Activated CD4-positive, alpha-beta T cell treated with anti-CD3 and anti-CD28 coated beads, Interleukin-2, amount 50 U/mL, for 4 hours (primary cell): ENCODE results near the gene DHFR2.
"Not testable (repeated sequence)": the region's sequence is repeated elsewhere in the genome, so short reads cannot be mapped to it uniquely, and the experiment has no call there.

Experiments
- DNase-seq, 2 experiments: peaks; one replicate each; pipeline ENCODE4 v3.0.0-alpha.2; 2020

The DHFR2 gene

DNA sequence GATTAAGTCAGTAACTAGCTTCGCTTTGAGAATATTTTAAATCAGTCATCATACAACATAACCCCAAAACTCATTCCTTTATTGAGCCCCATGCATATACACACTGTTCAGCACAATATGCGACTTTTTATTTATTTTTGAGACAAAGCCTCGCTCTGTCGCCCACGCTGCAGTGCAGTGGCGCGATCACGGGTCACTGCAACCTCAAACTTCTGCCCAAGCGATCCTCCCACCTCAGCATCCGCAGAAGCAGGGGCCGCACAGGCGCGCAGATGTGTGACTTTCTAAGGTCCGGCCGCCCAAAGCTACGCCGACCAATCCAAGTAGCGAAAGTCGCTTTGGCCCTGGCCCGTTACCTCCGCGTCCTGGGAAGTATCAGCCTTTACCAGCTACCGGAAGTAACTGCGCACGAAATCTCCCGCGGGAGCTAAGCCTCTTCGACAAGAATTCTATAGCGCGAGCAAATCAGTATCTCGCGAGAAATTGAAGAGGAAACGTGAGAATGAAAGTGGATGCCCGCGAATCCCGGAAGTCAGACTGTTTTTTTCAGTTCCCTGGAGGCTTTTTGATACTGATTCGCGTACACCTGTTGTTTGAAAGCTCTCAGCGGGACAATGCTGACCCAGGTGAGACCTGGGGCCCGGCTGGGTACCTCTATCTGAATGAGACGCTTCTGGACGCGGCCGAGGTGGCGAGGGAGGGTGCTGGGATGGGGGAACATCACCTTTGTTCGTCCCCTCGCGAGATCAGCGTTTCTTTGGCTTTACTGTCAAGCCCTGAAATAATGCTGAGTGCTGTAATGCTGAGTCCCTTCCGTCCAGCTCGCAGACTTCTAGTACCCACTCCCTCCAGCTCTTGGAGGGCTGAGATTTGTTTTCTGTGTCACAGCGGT is at the start of gene DHFR2, which contains the start of gene NSUN3:
DHFR2 (minus strand) TSS at position 404 of the 892 bp plus-strand sequence. CDS start 1,405 bp downstream, outside the sequence.
NSUN3 (plus strand) TSS at position 549 of the 892 bp plus-strand sequence; CDS start at position 615, 66 bp downstream.
- peak; percentile 71 to 75 for DNase-seq

DNA sequence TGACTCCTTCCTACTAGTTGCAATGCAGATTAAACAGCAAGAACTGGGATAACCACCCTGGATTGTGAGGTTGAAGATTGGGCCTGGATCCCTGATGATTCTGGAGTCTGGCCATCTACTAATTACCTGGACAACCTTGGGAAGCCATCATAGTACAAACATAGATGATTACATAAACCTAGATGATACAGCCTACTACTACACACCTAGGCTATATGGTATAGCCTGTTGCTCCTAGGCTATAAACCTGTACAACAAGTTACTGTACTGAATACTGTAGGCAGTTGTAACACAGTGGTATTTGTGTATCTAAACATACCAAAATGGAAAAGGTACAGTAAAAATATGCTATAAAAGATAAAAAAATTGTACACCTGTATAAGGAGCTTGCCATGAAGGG is 48.1 kb upstream of the DHFR2 start:
- DNase-seq, result no peak

- DNase-seq, result not testable (repeated sequence)
Observed at GRCh38 chr3:94110232-94110631, 47.5 kb upstream of the DHFR2 start.

GRCh38 chr3:94106268-94106667 is 43.6 kb upstream of the DHFR2 start:
- DNase-seq, result no peak

GRCh38 chr3:94101860-94102259 is 39.1 kb upstream of the DHFR2 start:
- no peak for DNase-seq

DNA sequence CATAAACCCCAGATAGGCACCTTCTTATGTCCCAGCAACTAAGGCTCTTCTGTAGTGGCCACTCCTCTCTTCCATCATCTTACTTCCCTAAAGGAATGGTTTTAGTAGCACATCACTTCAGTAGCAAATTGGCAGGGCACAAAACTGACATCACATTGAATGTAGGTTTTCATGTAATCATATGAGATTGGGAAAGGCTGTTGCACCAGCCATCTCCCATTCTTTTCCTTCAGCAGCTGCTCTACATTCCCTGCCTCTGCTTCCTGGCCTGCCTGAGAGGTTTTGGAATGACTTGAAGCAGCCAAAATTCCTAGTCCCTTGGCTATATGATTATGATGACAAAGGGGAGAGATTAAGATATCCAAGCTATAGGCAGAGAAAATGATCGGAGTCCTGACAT is 36.6 kb upstream of the DHFR2 start:
- DNase-seq, result no peak

DNA sequence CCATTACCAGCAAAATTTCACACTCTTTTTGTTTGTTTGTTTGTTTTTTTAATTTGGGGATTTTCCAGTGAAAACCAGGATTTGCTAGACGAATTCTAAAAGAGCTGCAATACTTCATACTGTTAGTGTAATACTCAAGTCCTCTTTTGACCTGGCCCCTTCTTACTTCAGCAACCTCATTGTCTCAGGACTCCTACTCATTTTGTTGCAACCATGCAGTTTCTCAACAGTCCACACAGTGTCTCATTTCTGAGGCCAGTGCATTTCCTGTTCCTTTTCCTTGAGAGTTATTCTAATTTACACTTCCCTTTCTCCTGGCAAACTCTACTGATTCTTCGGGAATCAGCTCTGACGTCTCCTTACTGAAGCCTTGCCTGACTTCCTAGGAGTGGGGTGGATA is 35.7 kb upstream of the DHFR2 start:
- no peak for DNase-seq

- DNase-seq, result no peak
Observed at GRCh38 chr3:94095111-94095510, 32.4 kb upstream of the DHFR2 start.

DNA sequence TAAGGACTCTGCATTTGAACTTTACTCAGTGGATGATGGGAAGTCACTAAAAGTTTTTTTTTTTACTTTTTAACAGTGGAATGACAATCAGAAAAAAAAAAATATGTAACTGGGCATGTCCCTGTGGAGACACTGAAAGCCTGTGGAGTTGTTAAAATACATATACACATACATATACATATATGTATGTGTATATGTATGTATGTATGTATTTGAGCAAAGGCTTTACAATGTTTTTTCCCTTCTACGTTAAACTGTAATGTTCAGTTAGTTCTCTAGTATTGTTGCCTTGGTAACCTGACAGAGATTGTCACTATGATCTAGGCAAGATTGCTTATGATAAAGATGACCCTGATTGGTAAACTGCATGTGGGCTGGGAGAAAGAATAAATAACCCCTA is 30.4 kb upstream of the DHFR2 start:
- no peak for DNase-seq

DNA sequence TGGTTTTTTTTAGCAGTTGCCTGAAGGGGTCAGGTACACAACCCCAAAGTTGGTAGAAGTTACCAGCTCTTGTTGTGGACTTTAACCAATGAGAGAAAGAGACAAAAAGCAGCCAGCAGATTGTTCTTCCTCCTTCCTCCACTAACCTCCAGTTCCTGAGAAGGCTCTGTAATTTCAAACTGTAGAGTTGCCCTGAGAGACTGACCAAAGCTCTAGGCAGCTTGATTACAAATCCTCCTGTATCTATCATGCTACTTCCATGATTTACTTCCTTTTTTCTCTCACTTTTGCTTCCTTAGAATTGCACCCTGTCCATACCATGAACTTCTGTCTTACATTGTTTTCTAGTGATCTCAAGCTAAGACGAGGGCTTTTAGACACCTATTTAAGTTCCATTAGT is 29.4 kb upstream of the DHFR2 start:
- no peak for DNase-seq

DNA sequence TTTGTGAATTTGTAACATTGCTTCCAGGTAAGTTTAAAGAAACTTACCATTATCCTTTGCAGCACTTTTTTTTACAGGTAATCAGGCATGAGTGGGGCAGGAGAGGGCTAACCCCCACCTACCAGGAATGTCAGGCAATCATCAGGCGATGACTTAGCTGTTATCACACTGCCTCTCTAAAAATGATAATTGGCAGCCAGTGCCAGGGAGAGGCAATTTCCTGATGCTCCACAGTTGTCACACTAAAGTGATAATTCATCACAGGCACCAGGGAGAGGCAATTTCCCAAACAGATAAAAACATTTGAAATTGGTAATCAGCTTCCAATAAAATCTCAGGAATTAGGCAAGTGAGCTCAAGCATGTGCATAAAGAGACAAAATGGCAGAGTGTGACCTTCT is 26.4 kb upstream of the DHFR2 start:
- no peak for DNase-seq

DNA sequence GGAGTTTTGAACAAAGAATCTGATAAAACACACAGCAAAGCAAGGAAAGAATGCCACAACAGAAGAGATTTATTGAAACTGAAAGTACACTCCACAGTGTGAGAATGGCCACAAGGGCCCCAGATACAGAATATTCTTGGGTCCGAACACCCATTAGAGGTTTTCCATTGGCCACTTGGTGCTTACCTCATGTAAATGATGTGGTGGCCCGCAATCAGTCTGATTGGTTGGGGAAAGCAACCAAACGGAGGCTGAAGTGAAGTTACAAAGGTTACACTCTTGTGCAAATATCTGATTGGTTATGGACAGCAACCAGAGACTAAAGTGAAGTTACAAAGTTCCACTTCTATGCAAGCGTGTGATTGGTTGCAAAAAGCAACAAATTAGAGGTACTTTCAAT is 20.5 kb upstream of the DHFR2 start:
- DNase-seq, result no peak

DNA sequence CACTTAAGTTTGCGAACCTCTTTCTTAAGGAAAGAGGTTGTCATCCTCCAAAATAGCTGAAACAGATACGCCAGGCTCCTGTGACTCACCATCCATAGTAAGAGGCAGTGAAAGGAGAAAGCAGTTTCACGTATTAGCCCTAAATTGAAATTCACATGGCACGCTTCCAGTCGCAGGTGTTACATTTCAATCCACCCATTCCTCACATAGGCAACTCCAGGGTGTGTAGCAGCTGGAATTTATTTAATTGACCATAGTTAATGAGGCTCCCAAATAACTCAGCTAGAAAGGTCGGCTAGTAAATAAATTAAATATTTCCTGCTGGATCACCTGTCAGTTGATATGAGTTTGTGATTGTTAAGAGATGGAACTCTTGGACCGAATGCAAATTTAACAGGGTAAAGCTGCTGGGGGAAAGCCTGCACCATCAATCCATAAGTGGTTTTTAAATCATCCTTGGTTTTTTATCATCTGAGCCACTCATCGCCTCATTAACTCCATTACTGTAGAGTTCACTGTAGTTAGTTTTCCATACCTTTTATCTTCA is 19.7 kb upstream of the DHFR2 start:
- DNase-seq, result no peak

DNA sequence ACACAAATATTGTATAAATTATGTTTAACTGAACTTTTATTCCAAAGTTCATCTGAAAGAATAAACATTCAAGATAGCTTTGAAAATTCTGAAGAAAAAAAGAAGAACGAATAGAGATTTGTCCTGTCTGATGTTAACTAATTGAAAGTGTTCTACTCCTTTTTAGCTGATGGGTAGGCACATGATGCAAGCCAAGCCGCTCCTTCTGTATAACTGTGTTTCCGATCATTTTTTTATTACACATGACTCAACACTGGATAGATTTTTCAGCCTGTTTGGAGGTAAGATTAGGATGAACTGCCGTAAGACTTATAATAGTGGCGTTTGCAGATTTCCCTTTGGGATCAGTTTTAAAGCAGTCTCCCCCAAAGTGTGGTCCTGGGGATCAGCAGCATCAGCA is 19.2 kb upstream of the DHFR2 start:
- no peak for DNase-seq

- not testable (repeated sequence) for DNase-seq
Observed at GRCh38 chr3:94080552-94080951, 17.8 kb upstream of the DHFR2 start.

DNA sequence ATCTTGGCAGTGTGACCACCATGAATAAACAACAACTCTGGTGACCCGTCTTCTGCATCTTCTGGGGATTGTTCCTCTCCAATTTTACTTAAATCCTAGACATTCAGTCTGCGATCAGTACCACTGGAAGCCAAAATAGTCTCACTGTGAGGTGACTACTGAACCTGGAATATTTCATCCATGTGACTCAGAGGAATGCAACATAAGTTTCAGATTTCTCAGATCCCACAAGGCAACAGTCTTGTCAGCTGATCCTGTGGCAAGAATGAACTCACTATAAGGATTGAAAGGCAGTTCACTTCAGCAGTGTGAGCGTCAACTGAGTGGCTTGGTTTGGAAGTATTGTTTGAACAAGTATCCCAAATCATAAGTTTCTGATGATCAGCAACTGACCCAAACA is 13.3 kb upstream of the DHFR2 start:
- DNase-seq, result no peak

DNA sequence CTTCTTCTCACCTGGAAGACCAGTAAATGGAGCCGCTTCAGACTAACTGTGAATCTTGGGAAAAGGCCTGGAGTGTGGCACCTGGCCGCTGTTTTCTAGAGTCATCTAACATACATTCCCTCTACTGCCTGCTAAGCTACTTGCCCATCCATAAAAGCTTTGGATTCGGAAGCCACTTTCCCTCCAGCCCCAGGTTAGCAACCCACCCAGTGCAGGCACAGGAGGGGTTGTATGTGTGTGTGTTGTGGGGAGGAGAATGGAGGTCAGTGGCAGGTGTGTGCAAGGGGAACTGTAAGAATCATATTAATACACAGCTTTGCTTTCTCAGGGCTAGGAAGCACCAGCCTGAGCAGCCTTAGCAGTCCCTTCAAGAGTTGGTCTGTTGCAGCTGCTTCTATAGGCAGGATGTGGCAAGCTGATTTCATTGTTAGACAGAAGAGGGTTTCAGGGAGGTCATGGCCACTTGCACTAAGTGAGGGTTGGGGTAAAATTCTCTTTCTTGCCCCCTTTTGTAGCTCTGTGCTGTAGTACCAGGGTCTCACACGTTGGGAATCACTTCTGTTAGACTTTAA is 9.1 kb upstream of the DHFR2 start:
- no peak for DNase-seq

- DNase-seq, result no peak
Observed at GRCh38 chr3:94070341-94070911, 7.7 kb upstream of the DHFR2 start.

- DNase-seq, result no peak
Observed at GRCh38 chr3:94069194-94069813, 6.6 kb upstream of the DHFR2 start.

DNA sequence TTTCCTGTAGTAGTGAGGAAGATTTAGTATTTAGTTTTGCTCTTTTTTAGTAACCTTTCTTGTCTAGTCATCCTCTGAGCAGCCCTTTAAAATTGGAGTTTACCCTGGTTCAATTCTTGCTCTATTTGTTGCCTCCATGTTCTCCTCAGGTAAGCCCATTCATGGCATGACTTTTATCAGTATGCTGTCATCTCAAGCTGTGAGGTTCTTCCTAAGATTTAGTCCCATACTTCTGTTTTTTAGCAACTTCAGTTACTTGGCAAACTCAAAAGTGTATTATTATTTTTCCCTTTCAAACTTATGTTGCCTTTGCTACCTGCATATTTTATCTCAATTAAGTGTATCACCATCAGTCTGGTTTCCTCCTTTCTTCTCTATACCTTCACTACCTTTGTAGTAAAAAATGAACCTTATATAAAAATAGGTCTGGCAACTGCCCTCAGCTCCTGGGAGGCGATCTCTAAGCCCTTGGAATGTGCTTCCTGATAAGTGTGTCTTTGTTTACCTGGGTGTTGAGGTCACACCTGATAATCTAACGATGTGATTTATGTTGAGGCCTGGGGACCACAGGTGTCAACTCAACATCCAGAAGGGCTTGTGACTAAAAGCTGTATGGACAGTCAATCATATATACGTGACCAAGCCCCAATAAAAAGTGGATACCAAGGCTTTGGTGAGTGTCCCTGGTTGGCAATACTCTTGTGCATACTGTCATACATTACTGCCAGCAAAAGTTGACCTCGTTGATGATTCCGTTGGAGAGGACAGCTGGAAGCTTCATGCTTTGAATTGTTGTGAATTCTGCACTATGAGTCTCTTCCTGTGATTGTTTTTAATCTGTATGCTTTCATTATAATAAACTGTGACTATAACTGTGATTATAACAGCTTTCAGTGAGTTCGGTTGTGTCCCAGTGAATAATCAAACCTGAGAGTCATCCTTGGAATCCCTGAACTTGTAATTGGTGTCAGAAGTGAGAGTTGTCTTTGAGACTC is 4.1 kb upstream of the DHFR2 start:
- no peak for DNase-seq

DNA sequence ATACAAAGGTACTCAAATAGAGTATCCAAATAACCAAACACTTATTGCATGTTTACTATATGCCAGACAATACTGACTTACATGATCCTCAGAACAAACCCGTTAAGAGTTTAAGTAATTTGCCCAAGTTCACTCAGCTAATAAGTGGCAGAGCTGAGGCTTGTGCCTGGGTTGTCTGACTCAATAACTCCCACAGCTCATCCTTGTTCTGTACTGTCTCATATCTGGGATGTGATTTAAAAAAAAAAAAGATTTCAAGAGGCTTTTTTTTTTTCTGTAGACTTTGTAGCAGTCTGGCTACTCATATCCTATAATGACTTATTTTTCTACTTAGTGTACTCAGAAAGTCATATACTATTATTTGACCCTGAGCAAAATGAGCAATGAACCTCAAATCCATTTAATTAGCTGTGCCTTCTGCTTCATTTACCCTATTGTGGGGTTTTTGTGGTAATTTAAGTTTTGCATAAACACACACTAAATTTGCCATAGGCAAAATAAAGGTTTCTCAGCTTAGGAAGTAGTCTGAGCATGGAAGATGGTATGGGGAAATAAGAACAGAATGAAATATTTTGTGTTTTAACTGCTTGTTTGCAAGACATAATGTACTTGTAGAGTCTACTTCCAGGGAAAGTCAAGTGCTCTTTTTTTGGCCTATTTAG is 3.2 kb upstream of the DHFR2 start:
- DNase-seq, result no peak
